Measurements from ENCODE around the gene RNASEH2B.

Gene RNASEH2B

GRCh38 chr13:50894012-50894411 lies 15.6 kb upstream of the RNASEH2B start:
- peak; percentile 70 for DNase-seq (ENCODE audit: low read depth)
- TF ChIP-seq POLR2A (IDR thresholded peaks at IDR 0.05; ENCODE audit: extremely low read depth, insufficient read length) (no peak), MAX (IDR thresholded peaks at IDR 0.05; ENCODE audit: low read depth, low read length) (no peak), MYC (IDR thresholded peaks at IDR 0.05; ENCODE audit: low read depth, low read length) (no peak)
- H3K4me3 ChIP-seq (ENCODE audit: low read depth, low read length) = no peak overlapping the region

- no peak for DNase-seq (ENCODE audit: low read depth)
- no peak overlapping the region for H3K4me3 ChIP-seq (ENCODE audit: low read depth, low read length)
- TF ChIP-seq MAX (IDR thresholded peaks at IDR 0.05; ENCODE audit: low read depth, low read length) (no peak), POLR2A (IDR thresholded peaks at IDR 0.05; ENCODE audit: extremely low read depth, insufficient read length) (no peak), CTCF (IDR thresholded peaks at IDR 0.05; ENCODE audit: low read depth, low read length) (no peak), MYC (IDR thresholded peaks at IDR 0.05; ENCODE audit: low read depth, low read length) (no peak)
Measured at GRCh38 chr13:50894504-50894903, 15.1 kb upstream of the RNASEH2B start.

- no peak for DNase-seq (ENCODE audit: low read depth)
- no peak overlapping the region for H3K4me3 ChIP-seq (ENCODE audit: low read depth, low read length)
- TF ChIP-seq POLR2A (IDR thresholded peaks at IDR 0.05; ENCODE audit: extremely low read depth, insufficient read length) = no peak
- TF ChIP-seq MYC (IDR thresholded peaks at IDR 0.05; ENCODE audit: low read depth, low read length) = no peak
- TF ChIP-seq MAX (IDR thresholded peaks at IDR 0.05; ENCODE audit: low read depth, low read length) = no peak
- no peak for TF ChIP-seq CTCF (IDR thresholded peaks at IDR 0.05; ENCODE audit: low read depth, low read length)
Measured at GRCh38 chr13:50898338-50898737, 11.3 kb upstream of the RNASEH2B start.

GRCh38 chr13:50901701-50902100 lies 7.9 kb upstream of the RNASEH2B start:
- TF ChIP-seq MYC (IDR thresholded peaks at IDR 0.05; ENCODE audit: low read depth, low read length) (no peak), POLR2A (IDR thresholded peaks at IDR 0.05; ENCODE audit: extremely low read depth, insufficient read length) (no peak), CTCF (IDR thresholded peaks at IDR 0.05; ENCODE audit: low read depth, low read length) (no peak), MAX (IDR thresholded peaks at IDR 0.05; ENCODE audit: low read depth, low read length) (no peak)
- no peak overlapping the region for H3K4me3 ChIP-seq (ENCODE audit: low read depth, low read length)
- DNase-seq (ENCODE audit: low read depth) = no peak

- H3K4me3 ChIP-seq (ENCODE audit: low read depth, low read length) = no peak overlapping the region
- no peak for DNase-seq (ENCODE audit: low read depth)
- TF ChIP-seq POLR2A (IDR thresholded peaks at IDR 0.05; ENCODE audit: extremely low read depth, insufficient read length) (no peak), CTCF (IDR thresholded peaks at IDR 0.05; ENCODE audit: low read depth, low read length) (no peak), MAX (IDR thresholded peaks at IDR 0.05; ENCODE audit: low read depth, low read length) (no peak), MYC (IDR thresholded peaks at IDR 0.05; ENCODE audit: low read depth, low read length) (no peak)
Measured at GRCh38 chr13:50905256-50905655, 4.3 kb upstream of the RNASEH2B start.

- H3K4me3 ChIP-seq (ENCODE audit: low read depth, low read length) = no peak overlapping the region
- no peak for TF ChIP-seq CTCF (IDR thresholded peaks at IDR 0.05; ENCODE audit: low read depth, low read length)
- TF ChIP-seq MAX (IDR thresholded peaks at IDR 0.05; ENCODE audit: low read depth, low read length) = no peak
- no peak for TF ChIP-seq POLR2A (IDR thresholded peaks at IDR 0.05; ENCODE audit: extremely low read depth, insufficient read length)
- TF ChIP-seq MYC (IDR thresholded peaks at IDR 0.05; ENCODE audit: low read depth, low read length) = no peak
- no peak for DNase-seq (ENCODE audit: low read depth)
Measured at GRCh38 chr13:50907781-50908180, 1.8 kb upstream of the RNASEH2B start.

Measured in NB4 (cell line).